H1 (cell line): ENCODE data around the gene NRDE2. TPM values are rescaled to one million over a fixed set of nuclear protein-coding genes. Genes with fewer than 3 reads are reported as not detected.

Experiments
- CTCF ChIA-PET: fragments of 300-600 bp; sonication (Branson Sonifier 250); formaldehyde crosslinking; loops from one replicate; lab custom pipeline; 2021; ENCODE audit not compliant: partially characterized antibody; lab: Charles Lee
- POLR2A ChIA-PET: fragments of 300-600 bp; sonication (Branson Sonifier 250); formaldehyde crosslinking; loops from one replicate; lab custom pipeline; 2021; ENCODE audit warnings: inconsistent platforms; ENCODE audit not compliant: partially characterized antibody; lab: Charles Lee
- DNase-seq, 2 experiments: peaks; one replicate each; pipeline versions ENCODE4 v3.0.0 to v3.0.0-alpha.2; 2010 to 2022; ENCODE audit warnings: low spot score in 2 of 2, low read depth in 1 of 2, mixed read lengths in 1 of 2
- FAIRE-seq: peaks from 2 replicates; lab custom pipeline; 2011; peaks lifted over from hg19 to GRCh38; lab: Jason Lieb, UNC
- H2AFZ ChIP-seq: 2 replicates; pipeline ENCODE4 v1.8.1; 2012; ENCODE audit warnings: low read length, inconsistent platforms
- H2AK5ac ChIP-seq: 2 replicates; pipeline ENCODE4 v1.6.1; 2013; ENCODE audit warnings: low read depth, low read length
- H2BK120ac ChIP-seq: replicated peaks from 2 replicates; pipeline ENCODE3; 2013; ENCODE audit warnings: low read depth, low read length, inconsistent platforms
- H2BK12ac ChIP-seq: 2 replicates; pipeline ENCODE4 v1.6.1; 2013; ENCODE audit warnings: low read depth, low read length
- H2BK15ac ChIP-seq: 2 replicates; pipeline ENCODE4 v1.6.1; 2013; ENCODE audit warnings: low read length
- H2BK20ac ChIP-seq: 2 replicates; pipeline ENCODE4 v1.6.1; 2013; ENCODE audit warnings: low read length
- H2BK5ac ChIP-seq: 2 replicates; pipeline ENCODE4 v1.6.1; 2013; ENCODE audit warnings: low read depth, low read length
- H3K14ac ChIP-seq: 2 replicates; pipeline ENCODE4 v1.6.1; 2013; ENCODE audit warnings: inconsistent platforms; ENCODE audit not compliant: insufficient read length
- H3K18ac ChIP-seq: 2 replicates; pipeline ENCODE4 v1.6.1; 2013; ENCODE audit warnings: low read length; ENCODE audit errors: extremely low read depth
- H3K23ac ChIP-seq: 2 replicates; pipeline ENCODE4 v1.6.1; 2013; ENCODE audit warnings: inconsistent platforms; ENCODE audit not compliant: insufficient read length
- H3K23me2 ChIP-seq: 2 replicates; pipeline ENCODE4 v1.6.1; 2013; ENCODE audit warnings: low read depth, low read length
- H3K27ac ChIP-seq: 2 replicates; pipeline ENCODE4 v1.6.1; 2011; ENCODE audit warnings: low read depth, low read length, inconsistent platforms
- H3K27me3 ChIP-seq, 4 experiments: replicated peaks in 1 of 4; 1 replicate in 1 of 4; 2 replicates in 3 of 4; pipeline versions ENCODE4 v1.6.1 to v1.8.1; 2011 to 2013; ENCODE audit warnings: low read length in 3 of 4, mild to moderate bottlenecking in 3 of 4, inconsistent platforms in 2 of 4, mixed read lengths in 2 of 4, moderate library complexity in 1 of 4; ENCODE audit not compliant: control insufficient read depth in 3 of 4, insufficient read depth in 3 of 4; ENCODE audit errors: extremely low read depth in 1 of 4
- H3K36me3 ChIP-seq, 4 experiments: 2 replicates each; pipeline versions ENCODE4 v1.6.1 to v1.8.1; 2011 to 2013; ENCODE audit warnings: mild to moderate bottlenecking in 4 of 4, low read length in 3 of 4, moderate library complexity in 2 of 4, control low read depth in 1 of 4, inconsistent platforms in 1 of 4; ENCODE audit not compliant: insufficient read depth in 4 of 4, control insufficient read depth in 2 of 4
- H3K4ac ChIP-seq: replicated peaks from 2 replicates; pipeline ENCODE3; 2013; ENCODE audit warnings: low read length, low read depth, mixed read lengths, inconsistent platforms; ENCODE audit not compliant: insufficient read length
- H3K4me1 ChIP-seq, 4 experiments: replicated peaks in 1 of 4; 1 replicate in 1 of 4; 2 replicates in 3 of 4; pipeline versions ENCODE4 v1.6.1 to v1.8.1; 2011 to 2013; ENCODE audit warnings: low read length in 3 of 4, inconsistent platforms in 2 of 4, mixed read lengths in 1 of 4; ENCODE audit not compliant: insufficient read depth in 4 of 4, control insufficient read depth in 3 of 4
- H3K4me2 ChIP-seq, 2 experiments: 2 replicates each; pipeline versions ENCODE4 v1.6.1 to v1.8.1; 2011 to 2013; ENCODE audit warnings: low read depth in 2 of 2, low read length in 2 of 2, control low read depth in 1 of 2, inconsistent platforms in 1 of 2, mild to moderate bottlenecking in 1 of 2; ENCODE audit not compliant: insufficient read depth in 1 of 2
- H3K4me3 ChIP-seq, 4 experiments: fragments of 200-600, 300-600 bp in 1 of 4; sonication (generic), shearing (Covaris generic), sonication (Bioruptor Twin) in 1 of 4; 2 replicates each; pipeline versions ENCODE4 v1.5.1 to v1.8.1; 2011 to 2016; ENCODE audit warnings: low read length in 4 of 4, low read depth in 3 of 4, control low read depth in 2 of 4, inconsistent platforms in 2 of 4, mild to moderate bottlenecking in 2 of 4, mixed read lengths in 1 of 4, moderate library complexity in 1 of 4; ENCODE audit not compliant: insufficient read depth in 2 of 4; ENCODE audit errors: extremely low read depth in 1 of 4
- H3K56ac ChIP-seq: replicated peaks from 2 replicates; pipeline ENCODE3; 2013; ENCODE audit warnings: low read depth, mild to moderate bottlenecking, mixed read lengths, low read length, inconsistent platforms; ENCODE audit not compliant: insufficient read length
- H3K79me1 ChIP-seq: 2 replicates; pipeline ENCODE4 v1.6.1; 2013; ENCODE audit warnings: low read depth, low read length, control low read depth
- H3K79me2 ChIP-seq, 2 experiments: 2 replicates each; pipeline versions ENCODE4 v1.6.1 to v1.8.1; 2012 to 2013; ENCODE audit warnings: low read length in 2 of 2, mild to moderate bottlenecking in 2 of 2, inconsistent platforms in 1 of 2; ENCODE audit not compliant: insufficient read depth in 2 of 2, control insufficient read depth in 1 of 2
- H3K9ac ChIP-seq, 4 experiments: replicated peaks in 1 of 4; 1 replicate in 1 of 4; 2 replicates in 3 of 4; pipeline versions ENCODE4 v1.6.1 to v1.8.1; 2011 to 2013; ENCODE audit warnings: low read depth in 3 of 4, low read length in 3 of 4, control low read depth in 2 of 4, mild to moderate bottlenecking in 2 of 4, moderate library complexity in 2 of 4, inconsistent platforms in 1 of 4; ENCODE audit errors: extremely low read depth in 1 of 4
- H3K9me3 ChIP-seq, 2 experiments: 2 replicates each; pipeline versions ENCODE4 v1.6.1 to v1.8.1; 2012 to 2013; ENCODE audit warnings: mild to moderate bottlenecking in 2 of 2, moderate library complexity in 2 of 2, control low read depth in 1 of 2, inconsistent platforms in 1 of 2, low read depth in 1 of 2, low read length in 1 of 2, mixed read lengths in 1 of 2; ENCODE audit not compliant: insufficient read depth in 2 of 2
- H4K20me1 ChIP-seq, 2 experiments: replicated peaks in 1 of 2; 2 replicates each; pipeline versions ENCODE3 to v1.8.1; 2011 to 2013; ENCODE audit warnings: inconsistent platforms in 2 of 2, low read length in 2 of 2, mild to moderate bottlenecking in 1 of 2; ENCODE audit not compliant: insufficient read depth in 2 of 2, control insufficient read depth in 1 of 2
- H4K5ac ChIP-seq: 2 replicates; pipeline ENCODE4 v1.6.1; 2013; ENCODE audit warnings: low read length, low read depth, mixed read lengths, inconsistent platforms; ENCODE audit not compliant: insufficient read length
- H4K8ac ChIP-seq: 2 replicates; pipeline ENCODE4 v1.8.0; 2013; ENCODE audit warnings: mild to moderate bottlenecking, moderate library complexity, low read length, inconsistent platforms; ENCODE audit not compliant: insufficient read depth; ENCODE audit errors: extremely low read depth
- H4K91ac ChIP-seq: replicated peaks from 2 replicates; pipeline ENCODE3; 2013; ENCODE audit warnings: low read length, mixed read lengths, inconsistent platforms; ENCODE audit not compliant: insufficient read length
- BACH1 ChIP-seq: IDR thresholded peaks from 2 replicates; pipeline ENCODE4 v1.6.1; 2012; ENCODE audit warnings: low read length, improper control_type of control experiment
- BCL11A ChIP-seq, 2 experiments: IDR thresholded peaks; one replicate each; pipeline ENCODE4 v1.6.1; 2011; ENCODE audit warnings: low read depth in 2 of 2, low read length in 2 of 2, mild to moderate bottlenecking in 2 of 2
- CEBPB ChIP-seq: IDR thresholded peaks from 2 replicates; pipeline ENCODE4 v1.6.1; 2012; ENCODE audit warnings: low read depth, low read length
- CHD1 ChIP-seq: IDR thresholded peaks from 2 replicates; pipeline ENCODE4 v1.6.1; 2012; ENCODE audit warnings: low read depth, low read length, improper control_type of control experiment
- GABPA ChIP-seq: IDR thresholded peaks from 2 replicates; pipeline ENCODE4 v1.6.1; 2011; ENCODE audit warnings: mild to moderate bottlenecking, low read length, moderate library complexity, borderline replicate concordance; ENCODE audit not compliant: insufficient read depth
- JUN ChIP-seq: IDR thresholded peaks from 2 replicates; pipeline ENCODE4 v1.6.1; 2011; ENCODE audit warnings: low read depth, mild to moderate bottlenecking, improper control_type of control experiment, low read length
- POLR2A ChIP-seq, 2 experiments: IDR thresholded peaks; 1 replicate in 1 of 2; 2 replicates in 1 of 2; pipeline ENCODE4 v1.6.1; 2011; ENCODE audit warnings: low read depth in 2 of 2, low read length in 2 of 2, mild to moderate bottlenecking in 2 of 2; ENCODE audit errors: control extremely low read depth in 1 of 2
- POU5F1 ChIP-seq: IDR thresholded peaks from 2 replicates; pipeline ENCODE4 v1.6.1; 2011; ENCODE audit warnings: low read depth, mild to moderate bottlenecking, low read length, moderate library complexity
- SP1 ChIP-seq: IDR thresholded peaks from 2 replicates; pipeline ENCODE4 v1.6.1; 2011; ENCODE audit warnings: low read depth, low read length
- SP4 ChIP-seq: IDR thresholded peaks from 2 replicates; pipeline ENCODE4 v1.6.1; 2012; ENCODE audit warnings: low read length, inconsistent platforms
- YY1 ChIP-seq: IDR thresholded peaks from 2 replicates; pipeline ENCODE4 v1.6.1; 2011; ENCODE audit warnings: low read depth, mild to moderate bottlenecking, low read length
- ZNF274 ChIP-seq: IDR thresholded peaks from 2 replicates; pipeline ENCODE4 v1.7.0; 2012; ENCODE audit warnings: low read length, borderline replicate concordance; ENCODE audit errors: extremely low read depth
- WGBS, 2 experiments: shearing (Covaris generic) in 1 of 2; methylation state at CpG; one replicate each; pipeline versions ENCODE4 v1.1.6 to v1.1.7; 2013 to 2015; ENCODE audit warnings: low lambda C conversion rate in 2 of 2, mixed read lengths in 2 of 2, inconsistent platforms in 1 of 2, low coverage in 1 of 2, missing lambda C conversion rate in 1 of 2; ENCODE audit not compliant: insufficient replicate concordance in 2 of 2, insufficient coverage in 1 of 2, insufficient read length in 1 of 2; ENCODE audit errors: extremely low coverage in 1 of 2, missing lambda C conversion rate in 1 of 2; 5-methylcytosine and 5-hydroxymethylcytosine counted together
- polyA plus RNA-seq, 7 experiments: library from polyadenylated mRNA; depleted of rRNA in 3 of 7; stranded (reverse) in 5 of 7; unstranded in 2 of 7; fragments of >200 nt in 5 of 7; fragments of 200-250 nt in 2 of 7; gene quantifications; 1 replicate in 5 of 7; 2 replicates in 1 of 7; 4 replicates in 1 of 7; pipeline versions ENCODE4 v1.2.1 to v1.2.3, GENCODE V29; 2011 to 2013; ENCODE audit warnings: missing spikeins in 2 of 7, mixed read lengths in 2 of 7
- total RNA-seq: library from RNA; stranded (reverse); fragmentation: NEBNext Ultra II Directional; extraction: Animal tissue kit (Norgen Biotek cat#: 25700); gene quantifications from 2 replicates; pipeline ENCODE4 v1.2.1, GENCODE V29; 2021
- TF ChIP-seq, protein P1 (sequence below): IDR thresholded peaks from 2 replicates; pipeline ENCODE4 v1.6.1; 2012; ENCODE audit warnings: inconsistent platforms

Gene NRDE2
- total and polyA plus RNA-seq, 2 of the 8 experiments (the other 6 are each of a cell fraction or from before 2014, with no cell fraction given), result 4.9 to 12.1 TPM

DNA sequence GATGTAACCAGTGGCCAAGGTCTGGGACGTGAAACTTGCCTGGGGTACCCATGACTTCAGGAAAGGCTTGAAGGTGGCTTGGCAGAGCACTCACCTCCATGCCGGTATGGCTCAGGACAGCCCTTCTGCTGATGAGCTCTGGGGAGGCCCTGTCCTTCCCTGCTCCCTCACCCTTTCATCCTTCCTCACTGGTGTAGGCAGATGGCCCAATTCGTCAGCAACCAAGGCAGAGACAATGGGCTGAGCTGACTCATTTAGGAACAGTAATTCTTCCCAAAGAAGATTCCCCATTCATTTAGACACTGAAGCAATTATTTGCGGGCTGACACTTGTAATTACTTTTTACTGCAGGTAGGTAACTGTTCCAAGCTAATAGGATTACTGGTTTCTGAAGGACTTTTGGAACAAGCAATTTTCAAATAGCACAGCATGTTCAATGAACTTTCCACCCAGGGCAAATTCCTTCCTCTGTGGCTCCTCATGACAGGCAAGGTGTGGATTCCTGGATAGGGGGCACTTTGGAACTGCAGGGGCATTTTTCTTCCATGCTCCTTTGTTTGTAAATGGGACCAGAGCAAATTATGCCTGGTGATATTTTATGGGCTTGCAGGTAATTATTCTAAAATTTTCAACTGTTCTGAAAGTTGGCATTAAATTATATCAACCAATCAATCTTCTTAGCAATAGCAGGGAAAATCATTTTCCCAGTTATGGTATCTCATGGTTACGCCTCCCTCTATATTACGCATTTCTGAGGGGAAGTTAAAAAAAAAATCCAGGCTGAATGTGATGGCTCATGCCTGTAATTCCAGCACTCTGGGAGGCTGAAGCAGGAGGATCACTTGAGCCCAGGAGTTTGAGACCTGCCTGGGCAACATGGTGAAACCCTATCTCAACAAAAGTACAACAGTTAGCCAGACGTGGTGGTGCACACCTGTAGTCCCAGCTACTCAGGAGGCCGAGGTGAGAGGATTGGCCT lies 24.1 kb upstream of the NRDE2 start:
- no peak overlapping the region for H2BK20ac ChIP-seq
- H3K9me3 ChIP-seq, result no peaks in the 10 kb centered on the region
- no peaks in the 10 kb centered on the region for H3K36me3 ChIP-seq
- H2BK120ac ChIP-seq, result no peak overlapping the region
- no peak overlapping the region for H3K4me3 ChIP-seq
- no peak overlapping the region for H3K4me2 ChIP-seq
- H3K79me1 ChIP-seq, result no peaks in the 10 kb centered on the region
- no peak overlapping the region for H3K56ac ChIP-seq
- POLR2A ChIA-PET, result interaction anchor here (0.6 to 1.6 kb wide), 2 partner anchors 9 to 28 kb away, joined by 3 read pairs; no protein-coding TSS in a partner anchor
- H3K79me2 ChIP-seq, result no peaks in the 10 kb centered on the region
- H3K23ac ChIP-seq, result no peak overlapping the region
- no peak overlapping the region for H2AFZ ChIP-seq
- H2BK12ac ChIP-seq, result 0 out of 2 replicates have a peak overlapping the region, but pooled peaks have one; percentile 80
- no peak overlapping the region for H3K9ac ChIP-seq
- no peak overlapping the region for H4K5ac ChIP-seq
- CTCF ChIA-PET, result interaction anchor here (0.6 to 1.0 kb wide), 2 partner anchors 26 to 375 kb away, joined by 3 to 5 read pairs; no protein-coding TSS in a partner anchor
- no peaks in the 10 kb centered on the region for H3K27me3 ChIP-seq
- 84% methylated on average over 8 of the region's 8 CpGs; no CpG with 5 or more reads in 1 of the 2 experiments for WGBS, 2 experiments
- no peaks in the 10 kb centered on the region; the same call in 1 of the 2 replicates for H3K23me2 ChIP-seq
- no peak overlapping the region for H3K14ac ChIP-seq
- no peak overlapping the region for H2BK15ac ChIP-seq
- no peaks in the 10 kb centered on the region for H4K20me1 ChIP-seq
- no peak overlapping the region for H4K91ac ChIP-seq
- no peak overlapping the region for H2BK5ac ChIP-seq
- H3K27ac ChIP-seq, result no peak overlapping the region
- no peaks in the 10 kb centered on the region for H3K4me1 ChIP-seq
- H3K18ac ChIP-seq, result no peak overlapping the region
- no peak overlapping the region for H3K4ac ChIP-seq
- no peak overlapping the region for H2AK5ac ChIP-seq
- DNase-seq (no peak), FAIRE-seq (no peak)
- no peak overlapping the region for H4K8ac ChIP-seq
- TF ChIP-seq BCL11A (IDR thresholded peaks at IDR 0.05; ENCODE audit: low read depth in 2 of 2, low read length in 2 of 2), result no peak
- no peak for TF ChIP-seq BACH1
- TF ChIP-seq CEBPB, result no peak
- TF ChIP-seq ZNF274, result no peak
- no peak for TF ChIP-seq CHD1
- no peak for TF ChIP-seq GABPA
- no peak for TF ChIP-seq YY1
- TF ChIP-seq SP1, result no peak
- TF ChIP-seq SP4, result no peak
- TF ChIP-seq POLR2A (IDR thresholded peaks at IDR 0.05; ENCODE audit: control extremely low read depth in 1 of 2, low read depth in 2 of 2, low read length in 2 of 2), result no peak
- TF ChIP-seq JUN, result no peak
- TF ChIP-seq POU5F1, result no peak
- TF ChIP-seq, protein P1, sequence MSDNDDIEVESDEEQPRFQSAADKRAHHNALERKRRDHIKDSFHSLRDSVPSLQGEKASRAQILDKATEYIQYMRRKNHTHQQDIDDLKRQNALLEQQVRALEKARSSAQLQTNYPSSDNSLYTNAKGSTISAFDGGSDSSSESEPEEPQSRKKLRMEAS, result no peak
